Kidney (tissue), 14 donors: ENCODE data around the gene SNX9. TPM values are rescaled to one million over a fixed set of nuclear protein-coding genes. Genes with fewer than 3 reads are reported as not detected.

ENCODE experiments used
- DNase-seq, 5 donors: peaks; one replicate each; pipeline ENCODE4 v3.0.0-alpha.2; 2013 to 2020
- FAIRE-seq: peaks from 2 replicates; lab custom pipeline; 2012; peaks lifted over from hg19 to GRCh38; lab: Jason Lieb, UNC
- H3K27ac ChIP-seq, 2 donors: one replicate each; pipeline ENCODE4 v1.7.0; 2013; ENCODE audit warnings: low read depth in 2 of 2, low read length in 2 of 2, inconsistent platforms in 1 of 2
- H3K27me3 ChIP-seq: one replicate; pipeline ENCODE4 v1.7.1; 2013; ENCODE audit warnings: low read length, inconsistent platforms; ENCODE audit not compliant: control insufficient read depth, insufficient read depth
- H3K36me3 ChIP-seq, 3 donors: one replicate each; pipeline versions ENCODE4 v1.7.0 to v1.7.1; 2013; ENCODE audit warnings: low read length in 3 of 3, control low read depth in 1 of 3, inconsistent platforms in 1 of 3; ENCODE audit not compliant: insufficient read depth in 3 of 3, control insufficient read depth in 2 of 3
- H3K4me1 ChIP-seq, 3 donors: one replicate each; pipeline versions ENCODE4 v1.7.0 to v1.7.1; 2013; ENCODE audit warnings: low read length in 3 of 3, inconsistent platforms in 1 of 3, low read depth in 1 of 3; ENCODE audit not compliant: control insufficient read depth in 2 of 3, insufficient read depth in 2 of 3
- H3K4me3 ChIP-seq, 3 donors: one replicate each; pipeline versions ENCODE4 v1.7.0 to v1.8.1; 2013; ENCODE audit warnings: low read length in 3 of 3, control low read depth in 1 of 3, inconsistent platforms in 1 of 3
- H3K9ac ChIP-seq, 3 donors: one replicate each; pipeline versions ENCODE4 v1.7.0 to v1.7.1; 2013; ENCODE audit warnings: low read length in 3 of 3, control low read depth in 1 of 3, inconsistent platforms in 1 of 3
- H3K9me3 ChIP-seq, 3 donors: one replicate each; pipeline versions ENCODE4 v1.7.0 to v1.7.1; 2013; ENCODE audit warnings: low read length in 3 of 3, control low read depth in 1 of 3, inconsistent platforms in 1 of 3; ENCODE audit not compliant: control insufficient read depth in 2 of 3, insufficient read depth in 1 of 3
- intact Hi-C: fragments of 100-400 bp; cut with DNase I; formaldehyde crosslinking; loops from one replicate; pipeline ENCODE4 v1.11.1; 2022
- polyA plus RNA-seq: library from polyadenylated mRNA; stranded (reverse); fragments of 350-450 nt; fragmentation: Illumina TruSeq; extraction: RNeasy Lipid Tissue Mini Kit (QIAGEN cat#74804); gene quantifications from one replicate; pipeline ENCODE4 v1.2.3, GENCODE V29; 2014; ENCODE audit warnings: low read depth, low replicate concordance; ENCODE audit not compliant: insufficient read depth
- total RNA-seq: library from RNA; stranded (reverse); fragmentation: NEBNext Ultra II Directional; extraction: Animal tissue kit (Norgen Biotek cat#: 25700); gene quantifications from one replicate; pipeline ENCODE4 v1.2.1, GENCODE V29; 2021
- TF ChIP-seq, protein P1 (sequence below): IDR thresholded peaks from 3 replicates; pipeline ENCODE4 v1.5.1; 2012; ENCODE audit warnings: mild to moderate bottlenecking, moderate library complexity, borderline replicate concordance; ENCODE audit not compliant: insufficient read depth; ENCODE audit errors: extremely low read depth
- donor health status: control.
- donor health status: control.
- donor health status: control.
- donor health status: control.
- donor health status: control.
- donor health status: DM: yes; HTN: yes; CAD: no.
- donor health status: Normal renal cell carcinoma (clear cell type).

The SNX9 gene
- total and polyA plus RNA-seq, 2 donors from 2014 or later = 25.2 to 49.3 TPM

GRCh38 chr6:157850030-157850429 is 27.0 kb downstream of the SNX9 start:
- Histone ChIP-seq H3K27ac (no peak overlapping the region), H3K27me3 (no peaks in the 10 kb centered on the region), H3K4me3 (no peak overlapping the region), H3K4me1 (peaks cover 0 to 12% (median 9%) of the 10 kb centered on the region in 3 donors), H3K9ac (no peak overlapping the region), H3K9me3 (peaks cover 0 to 11% (median 2%) of the 10 kb centered on the region in 3 donors), H3K36me3 (no peaks in the 10 kb centered on the region)
- intact Hi-C loops = loop anchor here (10.0 kb wide), 1 partner anchor 95 kb away; no protein-coding TSS in a partner anchor
- DNase-seq (no peak), FAIRE-seq (no peak)
- TF ChIP-seq, protein P1, sequence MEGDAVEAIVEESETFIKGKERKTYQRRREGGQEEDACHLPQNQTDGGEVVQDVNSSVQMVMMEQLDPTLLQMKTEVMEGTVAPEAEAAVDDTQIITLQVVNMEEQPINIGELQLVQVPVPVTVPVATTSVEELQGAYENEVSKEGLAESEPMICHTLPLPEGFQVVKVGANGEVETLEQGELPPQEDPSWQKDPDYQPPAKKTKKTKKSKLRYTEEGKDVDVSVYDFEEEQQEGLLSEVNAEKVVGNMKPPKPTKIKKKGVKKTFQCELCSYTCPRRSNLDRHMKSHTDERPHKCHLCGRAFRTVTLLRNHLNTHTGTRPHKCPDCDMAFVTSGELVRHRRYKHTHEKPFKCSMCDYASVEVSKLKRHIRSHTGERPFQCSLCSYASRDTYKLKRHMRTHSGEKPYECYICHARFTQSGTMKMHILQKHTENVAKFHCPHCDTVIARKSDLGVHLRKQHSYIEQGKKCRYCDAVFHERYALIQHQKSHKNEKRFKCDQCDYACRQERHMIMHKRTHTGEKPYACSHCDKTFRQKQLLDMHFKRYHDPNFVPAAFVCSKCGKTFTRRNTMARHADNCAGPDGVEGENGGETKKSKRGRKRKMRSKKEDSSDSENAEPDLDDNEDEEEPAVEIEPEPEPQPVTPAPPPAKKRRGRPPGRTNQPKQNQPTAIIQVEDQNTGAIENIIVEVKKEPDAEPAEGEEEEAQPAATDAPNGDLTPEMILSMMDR = no peak

DNA sequence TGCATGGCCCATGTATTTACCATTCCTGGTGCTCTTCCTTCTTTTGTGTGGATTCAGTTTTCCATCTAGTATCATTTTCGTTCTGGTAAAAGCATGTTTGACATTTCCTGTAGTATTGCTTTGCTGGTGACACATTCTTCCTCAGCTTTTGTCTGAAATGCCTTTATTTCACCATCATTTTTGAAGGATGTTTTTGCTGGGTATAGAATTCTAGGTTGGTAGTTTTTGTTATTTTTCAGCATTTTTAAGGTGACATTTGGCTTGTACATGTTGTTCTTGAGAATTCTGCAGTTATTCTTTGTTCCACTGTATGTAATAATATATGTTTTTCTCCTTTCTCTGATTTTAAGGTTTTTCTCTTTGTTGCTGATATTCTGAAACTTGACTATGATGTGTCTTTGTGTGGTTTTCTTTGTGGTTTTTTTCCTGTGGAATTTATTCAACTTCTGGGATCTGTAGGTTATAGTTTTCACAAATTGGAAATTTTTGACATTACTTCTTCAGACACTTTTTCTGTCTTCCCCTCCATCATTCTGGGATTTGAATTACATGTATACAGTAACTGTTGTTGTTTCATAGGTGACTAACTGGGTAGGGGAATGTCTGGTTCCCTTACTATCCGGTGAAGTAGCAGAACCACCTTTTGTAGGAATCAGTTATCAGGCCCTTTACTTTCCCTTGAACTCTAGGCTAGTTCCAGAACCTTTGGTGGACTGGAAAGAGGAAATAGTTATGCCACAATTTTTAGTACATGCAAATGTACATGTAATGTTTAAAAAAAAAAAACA is 30.2 kb downstream of the SNX9 start:
- no peak overlapping the region for H3K27ac ChIP-seq
- intact Hi-C loops = loop anchor here (10.0 kb wide), 1 partner anchor 98 kb away; no protein-coding TSS in a partner anchor
- FAIRE-seq (no peak), DNase-seq (no peak)
- H3K27me3 ChIP-seq = no peaks in the 10 kb centered on the region
- H3K4me3 ChIP-seq = no peak overlapping the region
- peaks cover 0 to 11% (median 2%) of the 10 kb centered on the region in 3 donors for H3K9me3 ChIP-seq
- no peaks in the 10 kb centered on the region for H3K36me3 ChIP-seq
- peaks cover 0 to 10% (median 0%) of the 10 kb centered on the region in 3 donors for H3K4me1 ChIP-seq
- TF ChIP-seq, protein P1 = no peak
- no peak overlapping the region for H3K9ac ChIP-seq

- FAIRE-seq (no peak), DNase-seq (no peak)
- Histone ChIP-seq H3K9me3 (peaks cover 0 to 11% (median 2%) of the 10 kb centered on the region in 3 donors), H3K4me1 (peaks cover 0 to 7% (median 0%) of the 10 kb centered on the region in 3 donors), H3K27ac (no peak overlapping the region), H3K4me3 (no peak overlapping the region), H3K9ac (no peak overlapping the region), H3K36me3 (no peaks in the 10 kb centered on the region), H3K27me3 (no peaks in the 10 kb centered on the region)
- TF ChIP-seq, protein P1 = no peak
- intact Hi-C loops = loop anchor here (10.0 kb wide), 1 partner anchor 99 kb away; no protein-coding TSS in a partner anchor
Observed at GRCh38 chr6:157853902-157854502, 31.0 kb downstream of the SNX9 start.
